SK-N-MC (cell line): ENCODE measurements around the gene LMO2.
"Not testable (repeated sequence)": the region's sequence is repeated elsewhere in the genome, so short reads cannot be mapped to it uniquely, and the experiment has no call there.

ENCODE experiments used
- DNase-seq: peaks from one replicate; pipeline ENCODE4 v3.0.0-alpha.2; 2011; ENCODE audit warnings: low read depth, low spot score
- H3K27ac ChIP-seq: fragments of 200-600 bp; sonication (generic); 2 replicates; pipeline ENCODE4 v1.5.1; 2016; ENCODE audit warnings: mixed run types
- H3K36me3 ChIP-seq: fragments of 200-600 bp; sonication (generic); 2 replicates; pipeline ENCODE4 v1.6.1; 2017; ENCODE audit warnings: antibody characterized with exemption, low read length, mixed read lengths; ENCODE audit not compliant: insufficient read depth
- H3K4me3 ChIP-seq: fragments of 200-600 bp; sonication (generic); 2 replicates; pipeline ENCODE4 v1.5.1; 2016
- H3K9ac ChIP-seq: fragments of 200-600 bp; sonication (generic); 2 replicates; pipeline ENCODE4 v1.8.0; 2017; ENCODE audit warnings: mixed run types, mixed read lengths; ENCODE audit not compliant: insufficient read length
- H3K9me3 ChIP-seq: fragments of 200-600 bp; sonication (generic); 2 replicates; pipeline ENCODE4 v1.6.1; 2017; ENCODE audit warnings: low read depth, mild to moderate bottlenecking, antibody characterized with exemption, low read length, moderate library complexity, mixed read lengths
- EZH2 ChIP-seq: fragments of 200-600 bp; sonication (generic); IDR thresholded peaks from one replicate; pipeline ENCODE4 v1.6.1; 2017; ENCODE audit warnings: antibody characterized with exemption
- FOXP2 ChIP-seq: optimal IDR thresholded peaks from 2 replicates; pipeline ENCODE3; 2011; ENCODE audit warnings: mild to moderate bottlenecking, moderate library complexity; ENCODE audit not compliant: insufficient read depth; ENCODE audit errors: extremely low read length, control extremely low read depth
- POLR2AphosphoS5 ChIP-seq: IDR thresholded peaks from 2 replicates; pipeline ENCODE4 v1.6.1; 2012; ENCODE audit warnings: mild to moderate bottlenecking, low read depth, low read length, borderline replicate concordance

The LMO2 gene

GRCh38 chr11:33931067-33931466 is 39.2 kb upstream of the LMO2 start:
- no peak for DNase-seq
- Histone ChIP-seq H3K4me3 (peak overlapping the region; percentile 61), H3K36me3 (no peaks in the 10 kb centered on the region), H3K9me3 (no peaks in the 10 kb centered on the region), H3K9ac (no peak overlapping the region), H3K27ac (peak overlapping the region; percentile 90)
- no peak for TF ChIP-seq POLR2AphosphoS5
- no peak for TF ChIP-seq FOXP2
- no peak for TF ChIP-seq EZH2

GRCh38 chr11:33930317-33931021 is 38.6 kb upstream of the LMO2 start:
- Histone ChIP-seq H3K36me3 (no peaks in the 10 kb centered on the region), H3K9me3 (no peaks in the 10 kb centered on the region), H3K9ac (no peak overlapping the region), H3K4me3 (peak overlapping the region; percentile 61), H3K27ac (peak overlapping the region; percentile 90)
- DNase-seq = peak; percentile 99
- TF ChIP-seq FOXP2 = no peak
- TF ChIP-seq POLR2AphosphoS5 = peak; percentile 90; the same call in 1 of the 2 replicates
- TF ChIP-seq EZH2 = no peak

GRCh38 chr11:33928564-33928963 is 36.7 kb upstream of the LMO2 start:
- no peak for TF ChIP-seq FOXP2
- H3K27ac ChIP-seq = no peak overlapping the region

GRCh38 chr11:33926671-33927552 is 35.0 kb upstream of the LMO2 start:
- H3K27ac ChIP-seq = no peak overlapping the region
- no peak for DNase-seq
- no peak overlapping the region for H3K4me3 ChIP-seq
- TF ChIP-seq POLR2AphosphoS5 = no peak
- TF ChIP-seq EZH2 = no peak
- TF ChIP-seq FOXP2 = no peak
- no peaks in the 10 kb centered on the region for H3K36me3 ChIP-seq
- H3K9me3 ChIP-seq = no peaks in the 10 kb centered on the region
- H3K9ac ChIP-seq = no peak overlapping the region

More at GRCh38 chr11:33928564-33928963, 36.7 kb upstream of the LMO2 start:
- H3K9ac ChIP-seq = no peak overlapping the region
- no peak overlapping the region for H3K4me3 ChIP-seq
- H3K36me3 ChIP-seq = no peaks in the 10 kb centered on the region
- H3K9me3 ChIP-seq = no peaks in the 10 kb centered on the region
- DNase-seq = no peak

GRCh38 chr11:33924341-33924740 is 32.5 kb upstream of the LMO2 start:
- Histone ChIP-seq H3K4me3 (no peak overlapping the region), H3K9me3 (no peaks in the 10 kb centered on the region), H3K27ac (no peak overlapping the region), H3K9ac (no peak overlapping the region), H3K36me3 (no peaks in the 10 kb centered on the region)
- TF ChIP-seq EZH2 (no peak), FOXP2 (no peak), POLR2AphosphoS5 (no peak)
- DNase-seq = no peak

- TF ChIP-seq FOXP2 (no peak), EZH2 (no peak), POLR2AphosphoS5 (no peak)
- no peak for DNase-seq
- Histone ChIP-seq H3K4me3 (no peak overlapping the region), H3K9me3 (no peaks in the 10 kb centered on the region), H3K36me3 (no peaks in the 10 kb centered on the region), H3K9ac (peak overlapping the region; percentile 23), H3K27ac (no peak overlapping the region)
Observed at GRCh38 chr11:33923626-33924025, 31.8 kb upstream of the LMO2 start.

- DNase-seq = peak; percentile 87
- H3K27ac ChIP-seq = peak overlapping the region; percentile 53; the same call in 1 of the 2 replicates
- H3K9ac ChIP-seq = no peak overlapping the region
- H3K36me3 ChIP-seq = no peaks in the 10 kb centered on the region
- TF ChIP-seq POLR2AphosphoS5 = peak; percentile 60; the same call in 1 of the 2 replicates
- TF ChIP-seq FOXP2 = no peak
- H3K9me3 ChIP-seq = no peaks in the 10 kb centered on the region
- peak overlapping the region; percentile 52 for H3K4me3 ChIP-seq
Observed at GRCh38 chr11:33920838-33921613, 29.1 kb upstream of the LMO2 start.

- DNase-seq = no peak
- H3K36me3 ChIP-seq = no peaks in the 10 kb centered on the region
- TF ChIP-seq FOXP2 (no peak), EZH2 (no peak), POLR2AphosphoS5 (no peak)
- no peak overlapping the region for H3K4me3 ChIP-seq
- no peak overlapping the region for H3K27ac ChIP-seq
- no peaks in the 10 kb centered on the region for H3K9me3 ChIP-seq
- H3K9ac ChIP-seq = no peak overlapping the region
Observed at GRCh38 chr11:33919645-33920044, 27.8 kb upstream of the LMO2 start.

GRCh38 chr11:33917402-33917801 is 25.5 kb upstream of the LMO2 start:
- H3K9ac ChIP-seq, H3K9me3 ChIP-seq, H3K27ac ChIP-seq, H3K4me3 ChIP-seq, H3K36me3 ChIP-seq, DNase-seq: not testable (repeated sequence)
